ENCODE measurements around the gene AGPAT3.

Gene AGPAT3

GRCh38 chr21:44024257-44024656 lies 159.2 kb downstream of the AGPAT3 start:
- DNase-seq (ENCODE audit: low spot score), result no peak

GRCh38 chr21:44024887-44025353 lies 159.9 kb downstream of the AGPAT3 start:
- DNase-seq (ENCODE audit: low spot score), result no peak

GRCh38 chr21:44027607-44028286 lies 162.7 kb downstream of the AGPAT3 start:
- DNase-seq (ENCODE audit: low spot score), result no peak

GRCh38 chr21:44028287-44028659 lies 163.2 kb downstream of the AGPAT3 start:
- no peak for DNase-seq (ENCODE audit: low spot score)

GRCh38 chr21:44029460-44030087 lies 164.6 kb downstream of the AGPAT3 start:
- DNase-seq (ENCODE audit: low spot score), result no peak

GRCh38 chr21:44035244-44035643 lies 170.2 kb downstream of the AGPAT3 start:
- DNase-seq (ENCODE audit: low spot score), result no peak

Measured in hematopoietic multipotent progenitor cell treated with erythropoietin and hydrocortisone succinate and interleukin-3 and kit ligand, for 17 days (in vitro differentiated cells).